ENCODE data around the gene ZC3H12C.
A peak's percentile ranks its signal among the peaks of the same experiment; 100 is the strongest.
"Not testable (repeated sequence)": the region's sequence is repeated elsewhere in the genome, so short reads cannot be mapped to it uniquely, and the experiment has no call there.

Gene ZC3H12C

GRCh38 chr11:110053848-110054414, 39.3 kb upstream of the ZC3H12C start:
- TF ChIP-seq CTCF (conservative IDR thresholded peaks at IDR 0.05; ENCODE audit: low read depth): no peak
- POLR2A ChIA-PET (ENCODE audit: low non-redundant PET): no interaction called here
- H3K27ac ChIP-seq: no peak overlapping the region
- no peak for DNase-seq (ENCODE audit: low spot score)
- CTCF ChIA-PET: interaction anchor here (0.7 kb wide), 1 partner anchor 39 kb away, joined by 3 read pairs; the partner anchor contains the start of gene ZC3H12C

- CTCF ChIA-PET: interaction anchor here (1.5 kb wide), 1 partner anchor 35 kb away, joined by 3 read pairs; no protein-coding TSS in a partner anchor
- no peak overlapping the region for H3K27ac ChIP-seq
- no peak for DNase-seq (ENCODE audit: low spot score)
- TF ChIP-seq CTCF (conservative IDR thresholded peaks at IDR 0.05; ENCODE audit: low read depth): no peak
- POLR2A ChIA-PET (ENCODE audit: low non-redundant PET): no interaction called here
Measured at GRCh38 chr11:110056956-110057355, 36.2 kb upstream of the ZC3H12C start.

- DNase-seq (ENCODE audit: low spot score): no peak
- TF ChIP-seq CTCF (conservative IDR thresholded peaks at IDR 0.05; ENCODE audit: low read depth): no peak
- ChIA-PET POLR2A (ENCODE audit: low non-redundant PET) (no interaction called here), CTCF (no interaction called here)
- no peak overlapping the region for H3K27ac ChIP-seq
Measured at GRCh38 chr11:110059706-110060463, 33.3 kb upstream of the ZC3H12C start.

DNA sequence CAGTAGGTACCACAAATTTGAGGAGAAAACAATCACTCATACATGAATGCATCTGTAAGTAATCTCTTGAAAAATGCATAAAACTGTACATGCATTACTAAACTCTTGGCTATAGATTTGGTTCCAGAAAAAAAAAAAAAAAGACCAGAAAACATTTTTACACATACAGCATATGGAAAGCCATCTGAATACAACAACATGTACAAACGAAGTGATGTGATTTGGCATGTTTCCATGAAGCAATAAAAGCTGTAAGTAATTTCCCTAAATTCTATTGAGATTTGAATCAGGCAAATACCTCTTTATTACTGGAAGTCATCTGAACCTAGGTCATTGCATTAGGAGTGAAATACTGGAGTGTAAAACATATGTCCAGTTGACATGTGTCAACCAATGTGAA, 31.9 kb upstream of the ZC3H12C start:
- POLR2A ChIA-PET (ENCODE audit: low non-redundant PET): no interaction called here
- no peak for DNase-seq (ENCODE audit: low spot score)
- CTCF ChIA-PET: no interaction called here
- no peak for TF ChIP-seq CTCF (conservative IDR thresholded peaks at IDR 0.05; ENCODE audit: low read depth)
- H3K27ac ChIP-seq: no peak overlapping the region

DNA sequence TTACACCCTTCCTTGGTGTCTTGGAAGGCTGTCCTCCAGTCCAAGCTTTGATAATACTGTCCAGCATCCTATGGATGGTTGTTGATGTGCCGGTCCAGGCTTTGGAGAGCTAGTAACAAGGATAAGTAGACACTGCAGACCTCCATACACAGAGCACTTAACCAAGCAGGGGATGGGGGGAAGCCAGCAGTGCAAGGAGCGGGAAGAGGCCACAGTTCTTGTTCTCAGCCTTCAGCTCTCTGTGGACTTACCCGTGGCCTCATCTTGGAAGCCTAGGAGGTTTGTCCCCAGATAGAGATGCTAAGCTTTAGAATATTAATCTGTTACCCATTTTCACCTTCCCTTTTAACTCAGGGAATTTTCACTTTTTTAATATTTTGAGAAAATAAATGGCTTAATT, 30.9 kb upstream of the ZC3H12C start:
- no peak for DNase-seq (ENCODE audit: low spot score)
- no peak for TF ChIP-seq CTCF (conservative IDR thresholded peaks at IDR 0.05; ENCODE audit: low read depth)
- ChIA-PET CTCF (interaction anchor here (0.6 kb wide), 1 partner anchor 427 kb away, joined by 4 read pairs; no protein-coding TSS in a partner anchor), POLR2A (ENCODE audit: low non-redundant PET) (interaction anchor here (0.6 kb wide), 1 partner anchor 275 kb away, joined by 3 read pairs; no protein-coding TSS in a partner anchor)
- H3K27ac ChIP-seq: no peak overlapping the region

GRCh38 chr11:110065189-110065588, 28.0 kb upstream of the ZC3H12C start:
- no peak overlapping the region for H3K27ac ChIP-seq
- POLR2A ChIA-PET (ENCODE audit: low non-redundant PET): no interaction called here
- CTCF ChIA-PET: interaction anchor here (0.6 kb wide), 2 partner anchors 92 to 186 kb away, joined by 3 to 4 read pairs; no protein-coding TSS in a partner anchor

DNA sequence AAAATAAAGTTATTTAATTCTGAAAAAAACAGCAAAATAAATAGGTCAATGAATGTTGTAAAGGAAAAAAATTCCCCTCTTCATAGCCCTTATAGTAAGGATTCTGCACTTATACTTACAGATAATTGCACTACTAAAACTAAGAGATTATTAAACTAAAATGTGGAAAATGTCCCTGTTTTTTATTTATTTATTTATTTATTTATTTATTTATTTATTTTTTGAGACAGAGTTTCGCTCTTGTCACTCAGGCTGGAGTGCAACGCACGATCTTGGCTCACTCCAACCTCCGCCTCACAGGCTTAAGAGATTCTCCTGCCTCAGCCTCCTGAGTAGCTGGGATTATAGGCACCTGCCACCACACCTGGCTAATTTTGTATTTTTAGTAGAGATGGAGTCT, 25.2 kb upstream of the ZC3H12C start:
- CTCF ChIA-PET: interaction anchor here (0.6 kb wide), 2 partner anchors 33 to 731 kb away, joined by 3 to 6 read pairs; no protein-coding TSS in a partner anchor
- DNase-seq (ENCODE audit: low spot score); H3K27ac ChIP-seq; POLR2A ChIA-PET (ENCODE audit: low non-redundant PET): not testable (repeated sequence)

More at GRCh38 chr11:110065189-110065588, 28.0 kb upstream of the ZC3H12C start:
- no peak for TF ChIP-seq CTCF (conservative IDR thresholded peaks at IDR 0.05; ENCODE audit: low read depth)
- DNase-seq (ENCODE audit: low spot score): peak; percentile 49
